GM19324 (cell line): ENCODE results near the gene SLC9A7.

Experiments used
- ATAC-seq: cut with Tn5 transposase; IDR thresholded peaks from one replicate; pipeline ENCODE4 v1.9.1; 2021; ENCODE audit warnings: mild to moderate bottlenecking, moderate library complexity; ENCODE audit not compliant: unreplicated experiment, low FRiP score

Gene SLC9A7

DNA sequence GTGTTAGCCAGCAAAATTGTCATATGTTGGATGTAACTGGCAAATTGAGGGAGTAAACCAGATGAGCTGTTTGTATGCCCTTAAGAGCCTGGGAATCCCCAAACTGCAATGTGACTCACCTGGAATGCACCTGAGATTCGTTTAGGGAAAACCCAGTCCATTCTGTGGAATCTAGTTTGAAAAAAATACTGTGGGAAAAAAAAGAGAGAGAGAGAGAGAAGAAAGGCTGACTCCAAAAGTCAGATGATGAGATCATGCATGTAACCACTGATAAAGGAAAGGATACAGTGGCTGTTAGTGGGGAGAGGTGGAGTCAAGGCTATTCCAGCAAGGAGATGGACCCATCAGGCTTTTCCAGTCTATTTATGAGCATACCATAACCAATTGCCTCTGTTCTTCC, 48.5 kb downstream of the SLC9A7 start:
- no peak for ATAC-seq

DNA sequence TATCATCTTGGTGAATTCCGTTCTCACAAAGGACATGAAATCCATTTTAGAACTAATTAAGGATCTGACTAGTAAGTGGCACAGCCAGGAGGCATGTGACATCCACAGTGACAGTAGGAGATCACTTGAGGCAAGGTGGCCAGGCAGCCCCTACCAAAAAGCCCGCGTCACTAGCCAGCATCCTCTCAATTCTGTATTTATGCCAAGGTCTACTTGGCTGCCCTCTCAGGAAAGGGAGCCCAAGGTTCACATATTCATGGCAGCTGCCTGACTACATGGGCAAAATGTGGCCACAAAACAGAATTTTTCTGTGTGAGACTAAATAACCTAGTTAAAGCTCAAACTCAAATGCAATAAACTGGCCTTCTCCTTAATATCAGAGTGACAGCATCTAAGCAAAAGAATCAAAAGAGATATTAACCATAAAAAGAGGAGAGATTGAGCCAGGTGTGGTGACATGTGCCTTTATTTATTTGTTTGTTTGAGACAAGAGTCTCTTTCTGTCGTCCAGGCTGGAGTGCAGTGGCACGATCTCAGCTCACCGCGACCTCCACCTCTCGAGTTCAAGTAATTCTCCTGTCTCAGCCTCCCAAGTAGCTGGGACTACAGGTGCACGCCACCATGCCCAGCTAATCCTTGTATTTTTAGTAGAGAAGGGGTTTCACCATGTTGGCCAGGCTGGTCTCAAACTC, 51.5 kb downstream of the SLC9A7 start:
- ATAC-seq, result no peak

DNA sequence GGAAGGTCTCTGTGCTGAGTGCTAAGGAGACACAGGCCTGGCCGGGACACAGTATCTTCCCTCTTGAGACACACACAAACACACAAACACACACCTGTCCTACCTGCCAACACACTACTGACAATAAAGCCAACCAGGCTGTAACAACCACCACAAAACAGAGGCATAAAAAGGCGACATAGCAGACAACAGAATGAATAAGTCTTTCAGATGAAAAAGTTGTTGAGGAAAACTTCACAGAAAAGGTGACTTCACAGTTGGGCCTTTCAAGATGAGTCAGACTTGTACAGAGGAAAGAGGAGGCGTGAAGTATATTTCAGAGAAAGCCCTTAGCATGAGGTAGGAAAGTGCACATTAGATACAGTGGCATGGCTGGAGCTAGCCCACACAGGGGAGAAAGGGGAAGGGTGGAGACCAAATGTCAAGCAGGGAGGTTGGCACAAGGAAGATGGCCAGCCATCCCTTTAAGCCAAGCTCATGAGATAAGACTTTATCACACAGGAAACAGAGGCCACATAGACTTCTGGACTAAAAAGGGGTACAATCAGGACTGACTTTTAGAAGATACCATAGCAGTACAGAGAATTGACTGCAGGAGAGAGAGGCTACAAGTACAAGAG, 54.0 kb downstream of the SLC9A7 start:
- ATAC-seq, result peak; percentile 84

DNA sequence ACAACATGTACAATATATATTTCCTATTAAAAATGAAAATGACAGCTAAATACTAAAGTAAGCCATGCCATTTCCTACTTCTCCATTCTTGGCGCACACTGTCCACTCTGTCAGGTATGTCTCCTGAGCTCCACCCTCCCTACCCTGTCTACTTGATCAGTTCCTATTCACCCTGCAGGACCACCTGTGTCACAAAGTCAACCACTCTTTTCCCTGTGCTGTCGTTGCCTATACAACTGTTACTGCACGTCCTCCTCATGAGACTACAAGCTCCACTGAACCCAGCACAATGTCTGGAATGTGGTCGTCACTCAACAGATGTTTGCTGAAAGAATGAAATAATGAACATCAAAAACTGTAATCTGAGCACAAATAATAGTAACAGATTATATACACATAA, 54.9 kb downstream of the SLC9A7 start:
- no peak for ATAC-seq

DNA sequence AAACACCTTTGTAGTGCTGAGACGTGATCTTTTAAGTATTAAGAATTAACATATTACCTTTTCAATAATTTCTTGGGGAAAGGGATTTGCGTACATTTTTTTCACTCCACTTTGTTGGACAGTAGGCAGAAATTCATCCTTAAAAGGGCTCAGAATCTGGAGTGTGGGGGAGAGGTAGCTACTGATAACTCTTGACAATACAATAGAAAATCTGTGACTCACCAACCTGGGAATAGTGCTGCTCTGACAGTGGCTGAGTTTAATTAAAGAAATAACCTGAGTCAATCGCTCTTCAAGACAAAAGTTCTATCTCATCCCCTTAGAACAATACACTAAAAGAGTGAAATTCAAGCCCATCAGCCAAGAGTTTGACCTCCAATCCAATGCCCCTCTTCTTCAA, 60.2 kb downstream of the SLC9A7 start:
- ATAC-seq, result no peak

DNA sequence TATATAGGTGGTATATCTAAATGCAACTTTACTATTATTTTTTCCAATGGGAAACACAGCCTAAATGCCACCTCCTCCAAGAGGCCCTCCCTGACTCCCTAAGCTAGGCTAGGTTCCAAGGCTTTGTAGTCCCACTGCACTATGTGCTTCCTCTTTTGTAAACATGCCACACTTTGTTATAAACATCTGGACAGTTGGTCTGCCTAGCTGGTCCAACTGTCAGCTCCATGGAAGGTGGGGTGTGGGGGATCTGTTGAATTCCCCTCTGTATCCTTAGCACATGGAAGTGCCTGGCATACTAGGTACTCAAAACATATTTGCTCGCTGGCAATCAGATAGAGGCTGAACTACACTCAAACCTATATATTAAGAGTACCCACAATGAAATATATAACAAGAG, 63.4 kb downstream of the SLC9A7 start:
- ATAC-seq, result no peak

DNA sequence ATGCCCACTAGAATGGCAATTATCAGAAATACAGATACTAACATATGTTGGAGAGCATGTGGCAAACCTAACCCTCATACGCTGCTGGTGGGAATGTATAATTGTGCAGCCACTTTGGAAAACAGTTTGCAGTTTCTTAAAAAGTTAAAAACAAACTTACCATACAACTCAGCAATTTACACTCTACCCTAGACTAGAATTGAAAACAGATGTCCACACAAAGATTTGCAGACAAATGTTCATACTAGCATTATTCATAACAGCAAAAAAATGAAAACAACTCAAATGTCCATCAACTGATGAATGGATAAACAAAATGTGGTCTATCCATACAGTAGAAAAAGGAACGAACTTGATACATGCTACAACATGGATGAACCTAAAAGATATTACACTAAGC, 64.4 kb downstream of the SLC9A7 start:
- no peak for ATAC-seq

DNA sequence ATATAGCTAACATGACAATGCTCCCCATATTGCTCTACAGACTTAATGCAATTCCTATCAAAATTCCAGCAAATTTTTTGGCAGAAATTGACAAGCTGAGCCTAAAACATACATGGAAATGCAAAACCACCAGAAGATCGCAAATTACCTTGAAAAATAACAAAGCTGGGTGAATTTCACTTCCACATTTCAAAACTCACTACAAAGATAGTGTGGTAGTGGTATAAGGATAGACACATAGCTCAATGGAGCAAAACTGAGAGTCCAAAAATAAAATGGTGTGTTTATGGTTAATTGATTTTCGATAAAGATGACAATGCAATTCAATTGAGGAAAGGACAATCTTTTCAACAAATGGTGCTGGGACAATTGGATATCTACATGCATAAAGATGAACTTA, 65.8 kb downstream of the SLC9A7 start:
- ATAC-seq, result no peak

DNA sequence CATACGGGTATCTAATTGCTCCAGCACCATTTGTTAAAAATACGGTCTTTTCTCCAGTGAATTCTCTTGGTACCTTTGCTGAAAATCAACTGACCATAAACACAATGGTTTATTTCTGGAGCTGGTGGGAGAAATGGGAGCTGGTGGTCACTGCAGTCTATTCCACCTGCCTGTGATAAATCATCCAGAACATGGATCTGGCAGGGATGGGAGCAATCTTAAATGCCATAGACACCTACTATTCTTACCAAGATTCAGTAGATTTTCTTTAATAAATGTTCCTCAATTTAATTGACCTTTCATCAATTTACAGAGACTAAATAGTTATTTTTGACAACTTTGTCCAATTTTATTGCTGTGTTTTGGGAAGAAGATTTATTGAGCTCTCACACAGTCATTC, 68.1 kb downstream of the SLC9A7 start:
- ATAC-seq, result no peak

DNA sequence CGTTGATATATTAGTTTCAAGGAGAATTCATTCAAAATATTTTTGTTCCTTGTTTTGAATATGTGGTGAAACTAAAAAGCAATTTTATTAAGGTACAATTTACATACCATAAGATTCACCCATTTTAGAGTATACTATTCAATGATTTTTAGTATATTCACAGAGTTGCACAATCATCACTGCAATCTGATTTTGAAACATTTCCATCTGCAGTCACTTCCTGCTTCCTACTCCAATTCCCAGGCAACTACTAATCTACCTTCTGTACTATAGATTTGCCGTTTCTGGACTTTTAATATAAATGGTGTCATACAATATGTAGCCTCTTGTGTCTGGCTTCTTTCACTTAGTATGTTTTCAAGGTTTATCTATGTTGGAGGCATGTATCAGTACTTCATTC, 71.3 kb downstream of the SLC9A7 start:
- ATAC-seq, result no peak

DNA sequence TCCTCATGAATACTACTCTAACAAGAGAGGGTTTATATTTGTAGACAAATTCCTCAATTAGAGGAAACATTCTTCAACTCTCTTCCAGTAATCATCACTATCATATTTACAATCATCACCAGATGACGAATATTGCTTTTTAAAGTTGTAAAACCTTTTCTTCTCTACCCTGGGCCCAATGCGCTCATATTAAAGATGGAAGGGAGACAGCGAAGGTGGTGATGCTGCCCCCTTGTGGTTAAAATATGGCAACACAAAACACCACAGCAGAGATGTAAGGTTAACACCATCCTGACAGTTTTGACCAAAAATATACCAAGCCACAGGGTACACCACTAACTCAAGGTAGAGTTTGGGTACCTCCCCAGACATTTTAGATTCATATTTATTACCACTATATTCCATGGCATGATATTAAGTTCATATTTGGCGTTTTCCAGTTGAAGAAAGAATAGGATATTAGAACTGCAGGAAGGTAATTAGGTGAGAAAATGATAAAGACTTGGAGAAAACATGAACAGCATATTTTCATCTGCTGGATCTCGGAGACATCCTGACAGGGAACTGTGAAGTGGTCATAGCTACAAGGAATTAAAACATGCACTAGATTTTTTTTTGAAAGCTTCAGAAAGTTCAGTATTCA, 72.8 kb downstream of the SLC9A7 start:
- ATAC-seq, result peak; percentile 56

DNA sequence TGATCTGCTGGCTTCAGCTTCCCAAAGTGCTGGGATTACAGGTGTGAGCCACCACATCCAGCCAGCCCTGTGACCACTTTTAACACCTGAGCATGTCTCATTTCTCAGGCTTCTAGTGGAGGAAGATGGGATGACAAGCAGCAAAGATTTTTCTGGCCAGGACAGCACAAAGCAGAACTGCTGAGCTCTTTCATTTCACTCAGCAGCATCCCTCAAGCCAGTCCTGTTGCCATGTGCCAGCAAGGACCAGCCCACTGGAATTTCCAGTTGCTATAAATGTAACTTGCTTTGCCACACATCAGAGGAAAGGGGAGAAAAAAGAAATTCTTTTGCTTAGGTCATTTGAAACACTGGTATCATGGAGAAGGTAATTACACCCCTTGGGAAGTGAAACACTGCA, 75.9 kb downstream of the SLC9A7 start:
- no peak for ATAC-seq

DNA sequence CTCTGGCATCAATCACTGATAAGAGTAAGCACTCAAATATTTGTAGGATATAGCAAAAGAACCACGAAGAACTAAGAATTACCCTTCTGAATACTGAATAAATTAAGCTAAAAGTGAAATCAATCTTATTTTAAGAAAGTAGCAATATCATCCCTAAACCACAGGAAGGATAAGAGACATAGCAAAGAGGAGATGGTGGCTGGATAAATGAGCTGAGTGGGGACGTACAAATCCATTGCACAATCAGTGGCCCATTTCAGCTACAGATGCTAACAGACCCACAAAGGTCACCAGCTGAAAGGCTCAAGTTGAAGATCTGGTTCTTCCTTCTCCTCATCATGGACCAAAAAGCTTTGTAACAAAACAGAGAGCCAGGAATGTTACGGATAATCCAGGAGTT, 77.1 kb downstream of the SLC9A7 start:
- no peak for ATAC-seq

DNA sequence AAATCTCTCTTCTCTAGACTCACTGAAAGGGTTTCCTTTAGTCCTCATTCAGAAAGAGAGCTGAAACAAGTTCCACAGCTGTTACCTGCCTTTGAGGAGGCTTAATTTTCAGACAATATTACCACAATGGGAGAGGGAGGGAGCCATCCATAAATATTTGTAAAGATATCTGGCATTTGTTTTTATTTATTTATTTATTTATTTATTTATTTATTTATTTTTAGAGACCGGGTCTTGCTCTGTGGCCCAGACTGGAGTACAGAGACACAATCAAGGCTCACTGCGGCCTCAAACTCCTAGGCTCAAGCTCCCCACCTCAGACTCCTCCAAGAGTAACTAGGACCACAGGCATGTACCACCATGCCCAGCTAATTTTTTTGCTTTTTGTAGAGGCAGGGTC, 80.7 kb downstream of the SLC9A7 start:
- no peak for ATAC-seq

DNA sequence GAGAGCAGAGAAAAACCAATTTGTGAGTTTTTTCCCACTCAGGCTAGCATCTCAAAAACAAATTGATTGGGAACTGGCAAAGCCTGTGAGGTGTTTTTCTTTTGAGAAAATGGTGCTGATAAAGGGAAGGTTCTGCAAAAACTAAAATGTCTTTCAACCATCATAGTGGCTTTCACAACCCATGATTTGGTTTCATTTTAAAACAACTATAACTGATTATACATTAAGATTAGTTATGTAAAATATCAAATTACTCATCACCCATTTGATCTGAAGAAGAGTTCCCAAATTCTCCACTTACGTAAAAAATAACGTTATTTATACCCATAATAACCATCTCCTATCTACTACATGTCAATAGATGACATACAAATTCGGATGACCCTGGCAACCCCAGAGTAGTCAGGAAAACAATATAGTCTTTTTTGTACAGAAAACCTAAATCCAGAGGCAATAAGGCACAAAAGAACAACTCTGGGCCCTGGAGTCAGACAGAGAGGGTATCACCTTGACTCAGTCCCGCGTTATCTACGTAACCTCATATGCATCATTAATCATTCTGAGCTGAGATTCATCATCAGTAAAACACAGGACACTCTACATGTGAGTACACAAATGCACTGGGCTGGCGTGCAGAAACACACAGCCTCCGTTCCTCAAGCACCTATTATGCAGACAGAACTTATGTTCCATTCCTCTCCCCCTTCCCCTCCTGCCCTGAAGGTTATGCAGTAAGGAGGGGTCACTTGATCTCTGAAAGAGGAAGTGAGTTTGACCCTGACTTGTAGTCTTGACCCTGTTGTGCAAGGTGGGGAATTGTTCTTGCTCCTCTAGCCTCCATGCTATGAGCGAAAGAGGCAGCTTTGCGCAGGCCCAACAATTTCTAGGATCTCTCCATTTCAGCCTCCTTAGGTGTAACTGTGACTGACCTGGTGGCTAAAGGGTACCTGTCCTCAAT, 82.2 kb downstream of the SLC9A7 start:
- no peak for ATAC-seq

DNA sequence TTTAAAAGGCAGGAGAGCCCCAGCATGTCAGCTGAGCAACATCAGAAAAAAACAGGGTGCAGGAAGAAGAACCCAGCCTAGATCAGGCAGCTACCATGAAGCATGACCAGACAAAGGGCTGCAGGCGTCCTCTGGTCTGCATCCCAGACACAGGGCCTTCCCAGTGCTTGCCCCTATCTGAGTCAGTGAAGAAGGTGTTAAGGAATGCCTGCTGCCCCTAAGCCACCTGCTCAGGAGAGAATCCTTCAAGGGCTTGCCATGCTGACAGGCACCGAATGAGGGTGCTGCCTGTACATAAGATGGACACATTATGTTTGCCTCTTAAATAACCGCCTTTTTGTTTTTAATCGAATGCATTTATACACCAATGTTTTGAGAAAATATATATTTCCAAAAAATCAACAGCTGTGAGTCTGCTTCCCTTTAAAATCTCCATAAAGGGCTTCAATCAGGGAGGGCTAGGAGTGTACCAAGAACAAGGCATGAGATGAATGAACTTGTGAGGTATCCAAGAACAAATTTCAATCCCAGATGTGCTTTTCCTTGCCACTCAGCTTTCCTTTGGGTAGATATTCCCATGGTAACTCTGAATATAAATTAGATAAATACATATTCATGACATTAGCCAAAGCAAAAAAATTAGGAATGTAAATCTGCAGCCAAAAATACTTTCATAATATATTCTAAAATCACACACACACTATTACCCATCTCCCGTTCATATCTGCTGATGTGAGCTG, 85.1 kb downstream of the SLC9A7 start:
- ATAC-seq, result no peak

DNA sequence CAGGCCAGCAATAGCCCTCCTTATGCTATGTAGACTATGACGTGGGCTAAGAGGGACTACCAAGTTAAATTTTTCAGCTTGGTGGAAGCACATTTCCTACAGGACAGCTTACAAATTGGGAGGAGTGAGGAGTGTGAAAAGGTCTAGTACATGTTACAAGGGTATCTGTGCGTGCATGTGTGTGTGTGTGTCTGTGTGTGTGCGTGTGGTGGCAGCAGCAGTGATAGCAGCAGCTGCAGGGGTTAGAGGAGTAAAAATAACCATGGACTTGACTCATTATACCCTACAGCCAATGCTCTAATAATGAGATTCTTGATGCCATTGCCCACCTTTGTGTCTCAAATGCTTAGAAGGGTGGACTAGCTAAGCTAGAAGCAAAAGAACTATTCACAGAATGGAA, 88.6 kb downstream of the SLC9A7 start:
- no peak for ATAC-seq

DNA sequence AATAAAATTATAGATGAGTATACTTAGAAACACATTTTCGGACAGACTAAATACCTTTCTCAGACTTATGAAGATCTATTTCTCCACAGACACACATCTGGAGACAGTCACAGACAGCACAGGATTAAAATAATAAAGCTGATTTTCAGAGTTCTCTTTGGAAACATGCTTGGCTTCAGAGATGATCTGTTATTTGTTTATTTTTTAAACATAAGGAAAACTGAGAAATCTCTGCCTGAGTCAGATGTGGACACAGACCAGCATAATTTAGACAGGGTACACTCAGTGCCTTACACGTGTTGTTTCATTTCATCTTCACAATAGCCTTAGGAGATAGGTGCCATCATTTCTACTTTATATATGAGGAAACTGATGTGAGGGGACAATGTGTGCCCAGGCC, 92.1 kb downstream of the SLC9A7 start:
- no peak for ATAC-seq

DNA sequence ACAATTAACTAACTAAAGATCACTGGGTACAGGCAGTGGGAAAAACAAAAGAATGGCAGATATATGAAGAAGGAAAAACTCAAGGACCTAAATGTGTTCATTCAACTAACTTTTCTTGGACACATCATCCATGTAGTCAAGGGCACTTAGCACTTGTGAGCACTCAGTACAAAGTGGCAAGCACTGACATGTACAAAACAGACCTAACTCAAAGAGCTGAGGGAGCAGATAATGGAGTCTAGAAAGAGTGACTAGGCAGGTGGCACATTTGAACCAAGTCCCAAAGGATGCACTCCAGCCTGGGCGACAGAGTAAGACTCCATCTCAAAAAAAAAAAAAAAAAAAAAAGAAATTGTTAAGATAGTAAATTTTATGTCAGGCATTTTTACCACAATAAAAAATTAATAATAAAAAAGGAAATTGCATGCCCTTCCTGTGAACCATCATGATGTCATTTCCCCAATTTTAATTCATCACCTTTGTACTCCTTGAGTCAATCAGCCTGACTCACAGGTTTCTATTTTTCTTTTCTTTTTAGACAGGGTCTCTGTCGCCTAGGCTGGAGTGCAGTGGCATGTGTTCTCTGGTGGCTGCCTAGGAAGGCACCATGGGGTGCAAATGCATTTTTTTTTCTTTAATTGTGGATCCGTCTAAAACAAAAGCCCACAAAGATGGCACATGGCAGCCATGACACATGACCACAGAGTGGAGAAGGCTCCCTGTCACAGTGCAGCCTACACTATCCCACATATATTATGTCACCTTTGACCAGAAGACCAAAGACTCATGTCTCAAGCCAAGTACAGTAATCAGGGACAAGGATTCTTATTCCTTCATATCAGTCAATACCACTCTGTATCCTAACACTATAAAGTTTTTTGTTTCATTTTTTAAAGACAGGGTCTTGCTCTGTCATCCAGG, 93.4 kb downstream of the SLC9A7 start:
- ATAC-seq, result no peak
